ENCODE data around the gene SFR1. TPM values are rescaled to one million over a fixed set of nuclear protein-coding genes. Genes with fewer than 3 reads are reported as not detected.

Gene SFR1, protein sequence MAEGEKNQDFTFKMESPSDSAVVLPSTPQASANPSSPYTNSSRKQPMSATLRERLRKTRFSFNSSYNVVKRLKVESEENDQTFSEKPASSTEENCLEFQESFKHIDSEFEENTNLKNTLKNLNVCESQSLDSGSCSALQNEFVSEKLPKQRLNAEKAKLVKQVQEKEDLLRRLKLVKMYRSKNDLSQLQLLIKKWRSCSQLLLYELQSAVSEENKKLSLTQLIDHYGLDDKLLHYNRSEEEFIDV
- 10.7 and 13.2 TPM in 2 replicates for total RNA-seq (2012; rRNA removed)

DNA sequence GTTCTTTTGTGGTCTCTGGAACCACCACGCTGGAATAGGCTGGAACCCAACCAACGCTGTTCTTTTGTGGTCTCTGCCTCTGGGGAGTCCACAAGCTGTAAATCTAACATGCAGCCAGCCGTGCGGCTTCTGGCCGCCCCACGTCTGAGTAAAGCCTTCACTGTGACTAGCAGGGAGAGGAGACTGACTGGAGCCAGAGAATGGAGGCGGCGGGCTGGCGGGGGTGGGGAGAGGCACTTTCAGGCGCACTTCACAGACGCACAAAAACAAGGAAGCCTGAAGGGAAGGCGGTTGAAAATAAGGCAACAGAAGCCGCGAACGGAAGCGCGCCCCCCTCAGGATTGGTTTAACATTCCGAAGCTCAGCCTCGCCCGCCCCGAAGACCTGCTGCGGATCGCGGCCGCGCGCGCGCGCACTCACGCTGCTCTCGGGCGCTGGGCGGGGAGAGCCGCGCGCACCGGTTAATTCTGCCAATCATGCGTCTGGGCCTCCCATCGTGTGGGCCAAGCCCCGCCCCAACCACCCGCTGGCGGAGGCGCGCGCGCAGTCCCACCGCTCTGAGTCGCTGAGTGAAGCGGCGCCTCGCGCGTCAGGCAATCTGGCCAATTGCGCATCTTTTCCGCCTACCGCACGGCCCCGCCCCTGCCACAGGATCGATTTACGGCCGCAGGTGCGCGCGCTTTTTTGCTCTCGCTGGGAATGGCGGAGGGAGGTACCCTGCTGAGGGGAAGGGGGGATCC, at the start of gene SFR1:
TSS of gene SFR1 (plus strand) at position 687 of the 740 bp plus-strand sequence. CDS start at position 700, 13 bp downstream.
- Histone ChIP-seq H3K9ac (ENCODE audit: low read depth, low read length) (peak within 1 kb of the TSS; percentile 95), H3K4me3 (ENCODE audit: low read length) (peak within 1 kb of the TSS; percentile 81), H3K27me3 (ENCODE audit: control insufficient read depth, insufficient read depth, low read length) (no peaks in the 10 kb centered on the region), H3K4me1 (ENCODE audit: control insufficient read depth, insufficient read depth, low read length) (peaks cover 19% of the 10 kb centered on the region), H3K4me2 (ENCODE audit: low read length) (peak within 1 kb of the TSS; percentile 97), H3K36me3 (ENCODE audit: insufficient read depth, low read length) (no peaks in the 10 kb centered on the region), H3K9me3 (replicated peaks; ENCODE audit: low read length) (no peaks in the 10 kb centered on the region)

DNA sequence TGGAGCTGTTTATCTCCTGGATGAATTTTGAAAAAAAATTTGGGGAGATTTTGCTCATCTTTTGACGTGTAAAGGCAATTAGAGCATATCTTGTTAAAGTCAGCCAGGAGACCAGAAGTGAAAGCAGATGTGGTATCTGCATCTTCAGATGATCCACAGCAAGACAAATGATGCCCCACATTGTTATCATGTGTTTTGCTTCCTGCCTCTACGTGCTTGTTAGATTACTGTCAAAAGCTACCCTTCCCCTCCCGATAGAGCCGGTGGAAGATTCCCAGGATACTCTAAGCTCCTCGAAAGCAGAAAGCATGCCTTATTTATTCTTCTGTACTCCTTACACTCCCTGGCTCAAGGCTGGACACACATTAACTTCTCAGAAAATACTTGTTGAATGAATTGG, 49.2 kb upstream of the SFR1 start:
- no peak overlapping the region for H3K4me2 ChIP-seq (ENCODE audit: low read length)
- no peaks in the 10 kb centered on the region for H3K36me3 ChIP-seq (ENCODE audit: insufficient read depth, low read length)
- no peaks in the 10 kb centered on the region for H3K9me3 ChIP-seq (replicated peaks; ENCODE audit: low read length)
- no peak overlapping the region for H3K4me3 ChIP-seq (ENCODE audit: low read length)
- H3K4me1 ChIP-seq (ENCODE audit: control insufficient read depth, insufficient read depth, low read length), result no peaks in the 10 kb centered on the region
- no peak overlapping the region for H3K9ac ChIP-seq (ENCODE audit: low read depth, low read length)
- H3K27me3 ChIP-seq (ENCODE audit: control insufficient read depth, insufficient read depth, low read length), result peaks cover 63% of the 10 kb centered on the region

DNA sequence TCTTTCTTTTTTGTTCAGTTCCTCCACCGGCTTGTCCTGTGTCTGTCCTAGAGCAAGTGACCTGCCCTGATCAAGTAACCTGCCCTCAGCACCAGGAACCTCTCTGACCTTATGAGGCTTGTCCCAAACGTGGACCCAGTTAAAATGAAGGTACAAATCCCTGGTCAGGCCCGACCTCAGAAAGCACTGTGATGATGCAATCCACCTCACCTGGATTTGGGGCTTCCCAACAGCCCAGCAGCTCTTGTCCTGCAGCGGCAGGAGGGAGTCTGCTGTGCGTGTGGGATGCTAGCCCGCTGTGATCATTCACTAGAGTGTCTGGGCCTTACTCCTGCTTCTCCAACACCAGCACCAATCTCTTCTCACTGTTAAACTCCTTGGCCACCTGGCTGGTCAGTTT, 47.5 kb upstream of the SFR1 start:
- Histone ChIP-seq H3K4me1 (ENCODE audit: control insufficient read depth, insufficient read depth, low read length) (no peaks in the 10 kb centered on the region), H3K36me3 (ENCODE audit: insufficient read depth, low read length) (no peaks in the 10 kb centered on the region), H3K9ac (ENCODE audit: low read depth, low read length) (no peak overlapping the region)

DNA sequence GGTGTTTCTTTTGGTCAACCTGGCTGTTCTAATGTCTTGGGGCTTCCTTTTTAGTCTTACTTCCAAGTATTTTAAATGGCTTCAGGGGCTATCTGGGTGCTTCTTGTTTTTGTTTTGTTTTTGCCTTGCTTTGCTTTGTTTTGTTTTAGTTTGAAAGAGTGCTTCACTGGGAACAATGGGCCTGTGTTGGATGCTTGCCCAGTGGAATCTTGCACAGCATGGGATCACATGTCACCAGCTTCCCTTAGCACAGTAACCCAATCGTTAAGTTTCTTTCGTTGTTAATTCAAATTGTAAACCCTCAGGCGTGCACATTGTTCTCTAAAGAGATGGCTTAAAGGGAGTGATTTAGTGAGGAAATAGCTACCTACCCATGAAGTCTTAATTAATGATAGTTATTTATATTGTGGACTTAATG, 45.2 kb upstream of the SFR1 start:
- Histone ChIP-seq H3K9me3 (replicated peaks; ENCODE audit: low read length) (no peaks in the 10 kb centered on the region), H3K27me3 (ENCODE audit: control insufficient read depth, insufficient read depth, low read length) (peaks cover 52% of the 10 kb centered on the region), H3K4me2 (ENCODE audit: low read length) (no peak overlapping the region), H3K9ac (ENCODE audit: low read depth, low read length) (no peak overlapping the region), H3K4me3 (ENCODE audit: low read length) (no peak overlapping the region), H3K4me1 (ENCODE audit: control insufficient read depth, insufficient read depth, low read length) (no peaks in the 10 kb centered on the region), H3K36me3 (ENCODE audit: insufficient read depth, low read length) (no peaks in the 10 kb centered on the region)

More for the DNA sequence above, 47.5 kb upstream of the SFR1 start:
- Histone ChIP-seq H3K4me3 (ENCODE audit: low read length) (no peak overlapping the region), H3K9me3 (replicated peaks; ENCODE audit: low read length) (no peaks in the 10 kb centered on the region), H3K27me3 (ENCODE audit: control insufficient read depth, insufficient read depth, low read length) (peaks cover 74% of the 10 kb centered on the region), H3K4me2 (ENCODE audit: low read length) (no peak overlapping the region)

DNA sequence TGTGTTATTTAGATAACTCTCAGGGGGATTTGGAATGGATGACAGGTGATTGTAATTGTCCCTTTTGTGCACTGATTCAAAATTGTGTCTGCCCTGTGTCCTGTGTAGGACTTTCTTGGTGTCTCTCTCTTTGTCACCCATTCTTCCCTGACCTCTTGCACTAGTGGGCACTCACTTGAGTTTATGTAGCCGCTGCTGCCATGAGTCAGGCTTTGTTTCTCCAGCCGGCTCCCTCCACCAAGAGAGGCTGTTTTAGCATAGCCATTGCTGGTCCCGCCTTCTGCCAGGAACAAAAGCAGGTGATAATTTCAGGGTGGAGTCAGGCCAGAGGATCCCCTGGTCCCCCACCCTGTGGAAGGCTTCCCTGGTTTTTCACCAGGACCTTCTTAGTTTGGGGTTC, 44.7 kb upstream of the SFR1 start:
- Histone ChIP-seq H3K4me3 (ENCODE audit: low read length) (no peak overlapping the region), H3K9ac (ENCODE audit: low read depth, low read length) (no peak overlapping the region), H3K4me1 (ENCODE audit: control insufficient read depth, insufficient read depth, low read length) (no peaks in the 10 kb centered on the region), H3K4me2 (ENCODE audit: low read length) (no peak overlapping the region), H3K27me3 (ENCODE audit: control insufficient read depth, insufficient read depth, low read length) (peaks cover 47% of the 10 kb centered on the region), H3K9me3 (replicated peaks; ENCODE audit: low read length) (no peaks in the 10 kb centered on the region), H3K36me3 (ENCODE audit: insufficient read depth, low read length) (no peaks in the 10 kb centered on the region)

DNA sequence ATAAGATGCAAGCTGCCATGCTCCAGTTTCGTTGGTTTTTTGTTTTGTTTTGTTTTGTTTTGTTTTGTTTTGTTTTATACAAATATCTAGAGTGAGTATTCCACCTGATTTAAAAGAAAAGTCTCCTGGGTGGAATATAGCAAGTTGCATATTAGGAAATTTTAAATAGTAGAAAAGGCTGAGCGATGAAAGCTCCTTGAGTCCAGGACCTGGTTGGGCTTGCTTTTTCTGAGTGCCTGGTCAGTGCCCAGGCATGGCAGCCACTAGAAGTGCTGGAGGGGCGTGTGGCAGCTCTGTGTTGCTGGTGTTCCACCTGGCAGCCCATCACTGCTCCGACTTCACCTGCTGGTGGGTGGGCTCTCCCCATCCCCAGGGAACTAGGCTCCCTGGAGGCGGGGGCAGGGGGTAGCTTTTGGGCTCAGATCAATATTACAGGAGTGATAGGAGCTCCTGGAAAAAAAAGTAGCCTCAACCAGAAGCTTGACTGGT, 44.3 kb upstream of the SFR1 start:
- Histone ChIP-seq H3K27me3 (ENCODE audit: control insufficient read depth, insufficient read depth, low read length) (peaks cover 43% of the 10 kb centered on the region), H3K9ac (ENCODE audit: low read depth, low read length) (no peak overlapping the region), H3K9me3 (replicated peaks; ENCODE audit: low read length) (no peaks in the 10 kb centered on the region), H3K4me3 (ENCODE audit: low read length) (no peak overlapping the region), H3K36me3 (ENCODE audit: insufficient read depth, low read length) (no peaks in the 10 kb centered on the region), H3K4me1 (ENCODE audit: control insufficient read depth, insufficient read depth, low read length) (no peaks in the 10 kb centered on the region), H3K4me2 (ENCODE audit: low read length) (no peak overlapping the region)

DNA sequence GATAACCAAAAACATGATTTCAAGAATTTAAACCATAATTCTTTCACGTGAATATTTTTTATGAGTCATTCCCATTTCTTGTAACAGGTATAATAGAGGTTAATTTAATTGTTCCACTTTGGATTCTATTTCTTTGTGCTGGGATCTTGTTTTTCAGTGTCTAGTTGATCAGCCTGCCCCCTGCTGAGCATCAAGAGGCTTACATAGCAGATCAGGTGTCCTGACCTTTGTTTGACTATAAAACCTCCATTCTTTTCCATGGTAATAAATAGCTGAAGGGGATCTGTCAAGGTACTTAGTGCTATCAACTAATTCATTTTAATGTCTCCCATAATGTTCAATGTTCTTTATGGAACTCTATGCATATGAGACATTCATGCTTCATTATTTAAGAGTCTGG, 41.2 kb upstream of the SFR1 start:
- no peaks in the 10 kb centered on the region for H3K9me3 ChIP-seq (replicated peaks; ENCODE audit: low read length)
- no peaks in the 10 kb centered on the region for H3K36me3 ChIP-seq (ENCODE audit: insufficient read depth, low read length)
- no peak overlapping the region for H3K9ac ChIP-seq (ENCODE audit: low read depth, low read length)
- peaks cover 18% of the 10 kb centered on the region for H3K27me3 ChIP-seq (ENCODE audit: control insufficient read depth, insufficient read depth, low read length)
- no peak overlapping the region for H3K4me2 ChIP-seq (ENCODE audit: low read length)
- H3K4me3 ChIP-seq (ENCODE audit: low read length), result no peak overlapping the region
- no peaks in the 10 kb centered on the region for H3K4me1 ChIP-seq (ENCODE audit: control insufficient read depth, insufficient read depth, low read length)

DNA sequence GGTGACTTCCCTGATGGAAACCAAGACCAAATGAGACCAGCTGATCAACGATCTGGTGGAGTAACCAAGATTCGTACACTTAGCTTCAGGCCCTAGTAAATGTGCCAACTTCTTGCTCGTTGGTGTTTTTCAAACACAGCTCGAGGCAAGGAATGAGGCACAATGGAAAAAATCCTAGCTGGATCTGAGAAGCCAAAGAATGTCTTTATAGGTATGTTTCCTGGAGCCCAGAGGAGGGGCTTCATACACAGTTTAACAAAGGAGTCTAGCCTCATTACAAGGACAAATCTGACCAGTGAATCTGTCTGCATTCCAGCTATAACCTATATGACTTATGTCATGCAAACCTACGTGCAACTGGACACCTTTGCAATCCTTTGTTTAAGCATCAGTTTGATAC, 40.0 kb upstream of the SFR1 start:
- no peak overlapping the region for H3K4me3 ChIP-seq (ENCODE audit: low read length)

DNA sequence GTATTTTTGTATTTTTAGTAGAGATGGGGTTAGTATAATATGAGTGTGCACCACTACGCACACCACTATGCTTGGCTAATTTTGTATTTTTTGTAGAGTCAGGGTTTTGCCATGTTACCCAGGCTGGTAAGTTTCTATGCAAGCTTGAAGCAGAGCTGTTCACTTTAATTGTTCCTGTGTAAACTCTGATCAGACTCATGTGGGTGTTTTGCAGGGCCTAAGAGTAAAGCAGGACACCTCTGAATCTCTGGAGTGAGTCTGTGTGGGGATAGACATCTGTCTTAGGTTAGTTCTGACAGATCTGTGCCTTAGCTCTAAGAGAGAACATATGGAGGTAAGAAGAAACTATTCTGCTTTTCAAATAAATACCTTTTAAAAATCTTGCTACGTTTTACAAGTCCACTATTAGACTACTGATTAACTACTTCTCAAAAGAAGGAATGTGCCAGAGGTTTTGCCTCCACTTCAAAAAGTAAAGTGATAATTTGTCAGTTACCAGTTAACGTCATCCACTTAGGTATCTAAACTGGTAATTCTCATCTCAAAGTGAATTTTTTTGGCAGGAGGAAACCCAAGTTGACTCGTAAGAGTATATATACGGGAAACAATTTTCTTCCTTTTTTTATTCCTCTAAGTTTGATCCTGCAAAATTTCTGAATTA, 37.4 kb upstream of the SFR1 start:
- no peaks in the 10 kb centered on the region for H3K4me1 ChIP-seq (ENCODE audit: control insufficient read depth, insufficient read depth, low read length)
- H3K9ac ChIP-seq (ENCODE audit: low read depth, low read length), result no peak overlapping the region
- H3K36me3 ChIP-seq (ENCODE audit: insufficient read depth, low read length), result no peaks in the 10 kb centered on the region
- H3K4me2 ChIP-seq (ENCODE audit: low read length), result no peak overlapping the region
- no peaks in the 10 kb centered on the region for H3K9me3 ChIP-seq (replicated peaks; ENCODE audit: low read length)
- H3K4me3 ChIP-seq (ENCODE audit: low read length), result no peak overlapping the region
- peaks cover 3% of the 10 kb centered on the region for H3K27me3 ChIP-seq (ENCODE audit: control insufficient read depth, insufficient read depth, low read length)

More for the DNA sequence above, 40.0 kb upstream of the SFR1 start:
- H3K9me3 ChIP-seq (replicated peaks; ENCODE audit: low read length), result no peaks in the 10 kb centered on the region
- H3K9ac ChIP-seq (ENCODE audit: low read depth, low read length), result no peak overlapping the region
- H3K4me2 ChIP-seq (ENCODE audit: low read length), result no peak overlapping the region
- H3K36me3 ChIP-seq (ENCODE audit: insufficient read depth, low read length), result no peaks in the 10 kb centered on the region
- no peaks in the 10 kb centered on the region for H3K4me1 ChIP-seq (ENCODE audit: control insufficient read depth, insufficient read depth, low read length)
- H3K27me3 ChIP-seq (ENCODE audit: control insufficient read depth, insufficient read depth, low read length), result peaks cover 13% of the 10 kb centered on the region

DNA sequence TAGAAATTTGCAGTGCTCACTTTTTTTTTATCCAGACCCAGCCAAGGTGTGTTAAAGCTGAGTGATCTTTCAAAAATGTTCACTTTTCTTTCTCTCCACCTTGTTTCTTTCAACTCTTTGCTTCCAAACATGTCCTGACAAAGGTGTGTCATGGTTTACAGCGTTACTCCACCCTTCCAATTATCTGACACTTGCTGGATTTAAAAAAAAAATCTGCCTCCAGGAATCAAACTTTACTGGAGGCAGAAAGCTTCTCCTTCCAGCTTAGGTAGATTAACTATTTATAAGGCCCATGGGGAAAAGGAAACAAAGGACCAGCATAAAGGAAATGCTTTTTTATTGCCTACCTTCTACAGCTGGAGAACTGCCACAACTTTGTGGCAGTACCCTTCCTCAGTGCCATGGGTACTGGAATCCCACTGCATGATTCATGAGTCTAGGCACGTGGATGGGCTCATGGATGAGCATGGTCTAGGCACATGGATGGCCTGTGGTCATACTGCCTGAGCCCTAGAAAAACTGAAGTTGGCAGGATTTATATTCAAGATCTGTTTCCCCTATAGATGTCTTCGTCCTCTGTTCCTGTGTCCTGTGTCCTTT, 36.1 kb upstream of the SFR1 start, which contains the start of gene COL17A1:
TSS of gene COL17A1 (minus strand) at position 80 of the 600 bp plus-strand sequence. CDS start 5,207 bp downstream, outside the sequence.
- Histone ChIP-seq H3K36me3 (ENCODE audit: insufficient read depth, low read length) (no peaks in the 10 kb centered on the region), H3K4me3 (ENCODE audit: low read length) (no peak within 1 kb of the TSS), H3K4me2 (ENCODE audit: low read length) (no peak within 1 kb of the TSS), H3K9ac (ENCODE audit: low read depth, low read length) (no peak within 1 kb of the TSS), H3K27me3 (ENCODE audit: control insufficient read depth, insufficient read depth, low read length) (peaks cover 3% of the 10 kb centered on the region), H3K9me3 (replicated peaks; ENCODE audit: low read length) (no peaks in the 10 kb centered on the region), H3K4me1 (ENCODE audit: control insufficient read depth, insufficient read depth, low read length) (no peaks in the 10 kb centered on the region)

DNA sequence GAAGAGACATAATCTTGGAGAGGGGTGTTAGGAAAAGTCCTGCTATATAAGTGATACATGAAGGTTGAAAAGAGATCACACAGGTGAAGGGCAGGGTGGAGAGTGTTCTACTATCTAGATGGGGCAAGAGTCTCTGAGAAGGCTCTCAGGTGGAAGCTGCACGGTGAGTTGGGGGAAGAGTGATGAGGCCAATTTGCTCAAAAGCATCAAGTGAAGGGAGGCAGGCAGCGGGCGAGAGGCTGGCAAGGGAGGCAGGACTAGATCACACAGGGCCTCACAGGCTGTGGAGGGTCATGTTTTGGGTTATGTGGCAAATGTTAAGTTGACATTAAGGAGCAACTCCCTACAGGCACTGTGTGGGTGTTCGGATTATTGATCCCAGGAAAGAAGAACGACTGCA, 33.7 kb upstream of the SFR1 start:
- Histone ChIP-seq H3K4me3 (ENCODE audit: low read length) (no peak overlapping the region), H3K9ac (ENCODE audit: low read depth, low read length) (no peak overlapping the region), H3K36me3 (ENCODE audit: insufficient read depth, low read length) (no peaks in the 10 kb centered on the region), H3K4me2 (ENCODE audit: low read length) (no peak overlapping the region), H3K4me1 (ENCODE audit: control insufficient read depth, insufficient read depth, low read length) (no peaks in the 10 kb centered on the region), H3K9me3 (replicated peaks; ENCODE audit: low read length) (no peaks in the 10 kb centered on the region), H3K27me3 (ENCODE audit: control insufficient read depth, insufficient read depth, low read length) (peaks cover 3% of the 10 kb centered on the region)

Measured in skeletal muscle satellite cell (primary cell).